NT2/D1 (cell line): Measurements from ENCODE around the gene ENTPD2.

Experiments
- YY1 ChIP-seq: IDR thresholded peaks from 2 replicates; pipeline ENCODE4 v1.6.1; 2011; ENCODE audit not compliant: insufficient read length, insufficient read depth
- ZNF274 ChIP-seq: IDR thresholded peaks from 2 replicates; pipeline ENCODE4 v1.6.1; 2011; ENCODE audit warnings: mild to moderate bottlenecking, low read depth, low read length

- no peak for TF ChIP-seq ZNF274
- no peak for TF ChIP-seq YY1
These were observed 42.7 kb downstream of the ENTPD2 start for GRCh38 chr9:137011156-137011555.
